NCI-H1436 treated with DMSO at 0.1 percent for 48 hours (cell line): ENCODE measurements around the gene TMEM108.
A peak's percentile ranks its signal among the peaks of the same experiment; 100 is the strongest.

Experiments used
- DNase-seq: peaks from one replicate; lab custom pipeline; 2025; lab: John Stamatoyannopoulos, UW

TMEM108 gene

GRCh38 chr3:133424937-133425869 is 387.0 kb downstream of the TMEM108 start:
- no peak for DNase-seq

GRCh38 chr3:133425898-133426297 is 387.7 kb downstream of the TMEM108 start:
- DNase-seq: no peak

- no peak for DNase-seq
Measured at GRCh38 chr3:133426721-133427120, 388.5 kb downstream of the TMEM108 start.

GRCh38 chr3:133428552-133428951 is 390.4 kb downstream of the TMEM108 start:
- no peak for DNase-seq

- no peak for DNase-seq
Measured at GRCh38 chr3:133429063-133429462, 390.9 kb downstream of the TMEM108 start.

GRCh38 chr3:133439563-133439962 is 401.4 kb downstream of the TMEM108 start:
- DNase-seq: no peak

- DNase-seq: no peak
Measured at GRCh38 chr3:133440652-133441051, 402.5 kb downstream of the TMEM108 start.

- no peak for DNase-seq
Measured at GRCh38 chr3:133441867-133442270, 403.7 kb downstream of the TMEM108 start.

GRCh38 chr3:133442518-133442917 is 404.3 kb downstream of the TMEM108 start:
- DNase-seq: no peak

GRCh38 chr3:133443649-133444422 is 405.6 kb downstream of the TMEM108 start:
- peak; percentile 100 for DNase-seq

GRCh38 chr3:133444423-133444774 is 406.2 kb downstream of the TMEM108 start:
- no peak for DNase-seq

- DNase-seq: peak; percentile 30
Measured at GRCh38 chr3:133445108-133445507, 406.9 kb downstream of the TMEM108 start.
